Tibial nerve (tissue), 4 donors: Measurements from ENCODE around the gene LAMB3. TPM values are rescaled to one million over a fixed set of nuclear protein-coding genes. Genes with fewer than 3 reads are reported as not detected.

Experiments used
- DNase-seq, 2 donors: peaks; one replicate each; pipeline ENCODE4 v3.0.0-alpha.2; 2019; ENCODE audit warnings: low spot score in 2 of 2
- H3K27ac ChIP-seq, 4 donors: fragments of 200-600 bp; sonication (generic) in 3 of 4; one replicate each; pipeline ENCODE4 v1.5.1; 2017 to 2019; ENCODE audit warnings: mild to moderate bottlenecking in 1 of 4
- H3K27me3 ChIP-seq, 2 donors: fragments of 200-600 bp; sonication (generic) in 1 of 2; one replicate each; pipeline versions ENCODE4 v1.5.1 to v1.6.0; 2017 to 2019
- H3K36me3 ChIP-seq, 3 donors: fragments of 200-600 bp; sonication (generic); one replicate each; pipeline ENCODE4 v1.5.1; 2018 to 2019
- H3K4me1 ChIP-seq, 4 donors: fragments of 200-600 bp; sonication (generic) in 3 of 4; one replicate each; pipeline ENCODE4 v1.5.1; 2017 to 2019
- H3K4me3 ChIP-seq, 4 donors: fragments of 200-600 bp; sonication (generic) in 3 of 4; one replicate each; pipeline ENCODE4 v1.5.1; 2017 to 2019; ENCODE audit warnings: mild to moderate bottlenecking in 1 of 4, moderate library complexity in 1 of 4
- H3K9me3 ChIP-seq, 4 donors: fragments of 200-600 bp; sonication (generic) in 3 of 4; one replicate each; pipeline ENCODE4 v1.5.1; 2017 to 2019
- CTCF ChIP-seq, 5 experiments: fragments of 200-600 bp in 3 of 5; fragments of 450-650 bp in 2 of 5; sonication (generic) in 3 of 5; IDR thresholded peaks; one replicate each; pipeline ENCODE4 v1.5.1; 2016 to 2019; ENCODE audit warnings: antibody characterized with exemption in 5 of 5, mild to moderate bottlenecking in 3 of 5, moderate library complexity in 2 of 5
- EP300 ChIP-seq, 2 donors: sonication (generic); formaldehyde crosslinking; IDR thresholded peaks; one replicate each; pipeline ENCODE4 v1.6.1; 2017; ENCODE audit warnings: antibody characterized with exemption in 2 of 2, mild to moderate bottlenecking in 1 of 2
- POLR2A ChIP-seq, 2 donors: fragments of 450-650 bp; IDR thresholded peaks; one replicate each; pipeline ENCODE4 v1.6.1; 2017; ENCODE audit warnings: antibody characterized with exemption in 2 of 2, mild to moderate bottlenecking in 2 of 2, moderate library complexity in 2 of 2
- WGBS, 2 donors: methylation state at CpG; one replicate each; pipeline ENCODE4 v1.1.5; 2018; 5-methylcytosine and 5-hydroxymethylcytosine counted together
- total RNA-seq, 4 donors: library from RNA; depleted of rRNA; stranded (reverse); fragments of >200 nt; gene quantifications; one replicate each; pipeline ENCODE4 v1.1.0, GENCODE V29; 2016

The LAMB3 gene
- total RNA-seq, 4 donors from 2014 or later = 2.5 to 22.8 (median 4.2) TPM

GRCh38 chr1:209634005-209634737, 18.1 kb downstream of the LAMB3 start:
- TF ChIP-seq EP300 (IDR thresholded peaks at IDR 0.05) (no peak), POLR2A (IDR thresholded peaks at IDR 0.05) (no peak), CTCF (IDR thresholded peaks at IDR 0.05) (no peak)
- Histone ChIP-seq H3K9me3 (no peaks in the 10 kb centered on the region), H3K27me3 (no peaks in the 10 kb centered on the region), H3K36me3 (no peaks in the 10 kb centered on the region), H3K4me3 (no peak overlapping the region), H3K27ac (no peak overlapping the region), H3K4me1 (no peaks in the 10 kb centered on the region)
- no peak for DNase-seq
- 86 to 88% methylated on average over 19 to 20 of the region's 20 CpGs for WGBS, 2 donors

DNA sequence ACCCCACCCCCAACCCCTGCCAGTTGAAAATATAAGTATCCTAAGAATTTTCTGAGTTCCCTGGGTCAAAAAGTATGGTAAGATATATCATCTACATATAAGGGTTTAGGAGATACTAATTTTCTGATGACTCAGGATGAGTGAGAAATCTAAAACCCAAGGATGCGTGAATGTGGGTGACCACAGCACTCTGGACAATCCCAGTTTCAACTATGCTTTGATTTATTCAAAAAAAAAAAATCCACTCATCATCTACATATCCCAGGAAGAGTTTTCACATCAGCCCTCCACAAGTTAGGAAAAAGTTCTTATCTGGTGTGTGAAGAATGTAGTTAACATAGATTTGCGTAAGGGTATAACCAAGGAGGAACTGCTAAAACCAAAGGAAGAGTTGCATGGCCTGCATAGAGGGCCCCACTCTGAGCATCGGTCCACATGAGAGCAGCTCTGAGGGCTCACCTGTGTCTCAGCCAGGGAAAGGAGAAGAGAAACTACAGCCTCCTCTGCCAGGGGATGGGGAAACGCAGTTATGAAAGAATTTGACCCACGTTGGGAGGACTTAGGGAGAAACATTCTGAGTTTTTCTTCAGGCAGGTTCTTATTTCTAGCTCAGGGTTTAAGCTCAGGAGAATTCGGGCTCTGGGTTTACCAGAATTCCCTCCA, 18.8 kb downstream of the LAMB3 start:
- Histone ChIP-seq H3K4me3 (no peak overlapping the region), H3K27me3 (no peaks in the 10 kb centered on the region), H3K9me3 (no peaks in the 10 kb centered on the region), H3K36me3 (no peaks in the 10 kb centered on the region), H3K4me1 (no peaks in the 10 kb centered on the region), H3K27ac (no peak overlapping the region)
- WGBS, 2 donors = 87 to 92% methylated on average over 6 of the region's 6 CpGs
- no peak for DNase-seq
- no peak for TF ChIP-seq POLR2A (IDR thresholded peaks at IDR 0.05)
- no peak for TF ChIP-seq EP300 (IDR thresholded peaks at IDR 0.05)
- TF ChIP-seq CTCF (IDR thresholded peaks at IDR 0.05) = no peak

GRCh38 chr1:209630383-209631225, 21.6 kb downstream of the LAMB3 start:
- H3K27me3 ChIP-seq = no peaks in the 10 kb centered on the region
- H3K9me3 ChIP-seq = no peaks in the 10 kb centered on the region
- peaks cover 0 to 22% (median 2%) of the 10 kb centered on the region in 4 donors for H3K4me1 ChIP-seq
- no peak for DNase-seq
- TF ChIP-seq EP300 (IDR thresholded peaks at IDR 0.05) (no peak), CTCF (IDR thresholded peaks at IDR 0.05) (no peak), POLR2A (IDR thresholded peaks at IDR 0.05) (no peak)
- WGBS, 2 donors = 71 to 77% methylated on average over 17 of the region's 17 CpGs
- no peak overlapping the region for H3K4me3 ChIP-seq
- no peak overlapping the region for H3K27ac ChIP-seq
- H3K36me3 ChIP-seq = no peaks in the 10 kb centered on the region

DNA sequence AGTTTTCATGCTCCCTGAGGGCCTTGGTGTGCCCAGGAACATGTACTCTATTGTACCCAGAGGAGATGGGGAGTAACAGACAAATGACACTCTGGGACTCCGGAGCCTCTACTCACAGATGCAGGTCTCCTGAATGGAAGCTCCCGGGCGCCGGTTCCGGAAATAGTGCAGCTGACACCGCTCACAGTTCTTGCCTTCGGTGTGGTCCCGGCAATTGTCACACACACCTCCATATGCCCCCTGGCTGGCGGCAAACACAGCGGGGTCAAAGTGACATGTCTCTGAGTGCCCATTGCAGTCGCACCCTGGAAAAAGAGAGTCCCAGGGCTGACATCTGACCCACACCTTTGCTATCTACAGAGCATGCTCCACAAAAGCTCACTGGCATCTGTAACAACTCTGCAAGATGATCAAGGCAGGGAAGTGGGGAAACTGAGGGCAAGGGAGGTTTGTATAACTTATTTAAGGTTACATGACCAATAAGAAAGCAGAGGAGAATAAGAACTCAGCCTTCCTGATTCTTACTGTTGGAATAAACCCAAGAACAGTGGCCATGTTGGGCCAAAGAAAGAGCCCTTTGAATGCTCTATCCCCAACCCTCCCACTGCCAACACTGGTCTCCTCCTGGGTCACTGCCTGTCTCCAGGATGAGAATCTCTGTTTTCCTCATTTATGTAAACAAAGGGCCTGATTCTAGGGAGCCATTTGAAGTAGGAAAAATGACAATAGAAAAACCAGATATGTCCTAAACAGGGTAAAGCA, 22.4 kb downstream of the LAMB3 start:
- 90 to 92% methylated on average over 11 of the region's 11 CpGs for WGBS, 2 donors
- H3K27ac ChIP-seq = no peak overlapping the region
- no peaks in the 10 kb centered on the region for H3K9me3 ChIP-seq
- H3K27me3 ChIP-seq = no peaks in the 10 kb centered on the region
- no peak for DNase-seq
- H3K36me3 ChIP-seq = no peaks in the 10 kb centered on the region
- no peak for TF ChIP-seq EP300 (IDR thresholded peaks at IDR 0.05)
- TF ChIP-seq POLR2A (IDR thresholded peaks at IDR 0.05) = no peak
- no peak for TF ChIP-seq CTCF (IDR thresholded peaks at IDR 0.05)
- peaks cover 0 to 22% (median 2%) of the 10 kb centered on the region in 4 donors for H3K4me1 ChIP-seq
- no peak overlapping the region for H3K4me3 ChIP-seq
